HG03108 (cell line): ENCODE data around the gene TRAF3IP1.
A peak's percentile ranks its signal among the peaks of the same experiment; 100 is the strongest.
"Not testable (repeated sequence)": the region's sequence is repeated elsewhere in the genome, so short reads cannot be mapped to it uniquely, and the experiment has no call there.

ENCODE experiments used
- ATAC-seq: cut with Tn5 transposase; IDR thresholded peaks from one replicate; pipeline ENCODE4 v1.9.1; 2021; ENCODE audit warnings: moderate library complexity; ENCODE audit not compliant: unreplicated experiment

The TRAF3IP1 gene

GRCh38 chr2:238337846-238338245 lies 17.5 kb downstream of the TRAF3IP1 start:
- ATAC-seq = no peak

GRCh38 chr2:238338710-238339394 lies 18.5 kb downstream of the TRAF3IP1 start:
- no peak for ATAC-seq

- no peak for ATAC-seq
Observed at GRCh38 chr2:238339395-238339780, 19.1 kb downstream of the TRAF3IP1 start.

- ATAC-seq = no peak
Observed at GRCh38 chr2:238339814-238340213, 19.5 kb downstream of the TRAF3IP1 start.

GRCh38 chr2:238341536-238341935 lies 21.2 kb downstream of the TRAF3IP1 start:
- ATAC-seq = no peak

GRCh38 chr2:238344035-238344434 lies 23.7 kb downstream of the TRAF3IP1 start:
- no peak for ATAC-seq

- no peak for ATAC-seq
Observed at GRCh38 chr2:238344517-238344916, 24.2 kb downstream of the TRAF3IP1 start.

- ATAC-seq = no peak
Observed at GRCh38 chr2:238345297-238345968, 25.1 kb downstream of the TRAF3IP1 start.

GRCh38 chr2:238346544-238346943 lies 26.2 kb downstream of the TRAF3IP1 start:
- ATAC-seq = peak; percentile 54

GRCh38 chr2:238350150-238350897 lies 30.0 kb downstream of the TRAF3IP1 start:
- no peak for ATAC-seq

GRCh38 chr2:238351315-238351714 lies 31.0 kb downstream of the TRAF3IP1 start:
- no peak for ATAC-seq

GRCh38 chr2:238352361-238352760 lies 32.0 kb downstream of the TRAF3IP1 start:
- no peak for ATAC-seq

GRCh38 chr2:238358769-238359168 lies 38.5 kb downstream of the TRAF3IP1 start:
- no peak for ATAC-seq

- no peak for ATAC-seq
Observed at GRCh38 chr2:238359403-238359802, 39.1 kb downstream of the TRAF3IP1 start.

- ATAC-seq = no peak
Observed at GRCh38 chr2:238361877-238362276, 41.6 kb downstream of the TRAF3IP1 start.

- no peak for ATAC-seq
Observed at GRCh38 chr2:238362626-238363025, 42.3 kb downstream of the TRAF3IP1 start.

- no peak for ATAC-seq
Observed at GRCh38 chr2:238369591-238370040, 49.3 kb downstream of the TRAF3IP1 start.

GRCh38 chr2:238370094-238370822 lies 49.9 kb downstream of the TRAF3IP1 start:
- no peak for ATAC-seq

GRCh38 chr2:238370823-238371372 lies 50.6 kb downstream of the TRAF3IP1 start:
- ATAC-seq = no peak

GRCh38 chr2:238372277-238372676 lies 52.0 kb downstream of the TRAF3IP1 start:
- ATAC-seq = not testable (repeated sequence)

- no peak for ATAC-seq
Observed at GRCh38 chr2:238376884-238377391, 56.6 kb downstream of the TRAF3IP1 start.
